Astrocyte of the cerebellum (primary cell): ENCODE measurements around the gene EBI3.

ENCODE experiments used
- DNase-seq: peaks from one replicate; pipeline ENCODE4 v3.0.0-alpha.2; 2011; ENCODE audit warnings: low read depth
- H3K4me3 ChIP-seq: 2 replicates; pipeline ENCODE4 v1.5.1; 2011; ENCODE audit warnings: mild to moderate bottlenecking, low read depth, low read length, moderate library complexity
- in situ Hi-C: cut with HindIII; loops from 2 replicates; pipeline ENCODE4 v1.10.0; 2017; ENCODE audit warnings: low sequenced_read_pairs
- TF ChIP-seq, protein P1 (sequence below): IDR thresholded peaks from 2 replicates; pipeline ENCODE4 v1.5.1; 2012; ENCODE audit warnings: low read length, low read depth, moderate library complexity, mild to moderate bottlenecking; ENCODE audit errors: missing control alignments

The EBI3 gene

DNA sequence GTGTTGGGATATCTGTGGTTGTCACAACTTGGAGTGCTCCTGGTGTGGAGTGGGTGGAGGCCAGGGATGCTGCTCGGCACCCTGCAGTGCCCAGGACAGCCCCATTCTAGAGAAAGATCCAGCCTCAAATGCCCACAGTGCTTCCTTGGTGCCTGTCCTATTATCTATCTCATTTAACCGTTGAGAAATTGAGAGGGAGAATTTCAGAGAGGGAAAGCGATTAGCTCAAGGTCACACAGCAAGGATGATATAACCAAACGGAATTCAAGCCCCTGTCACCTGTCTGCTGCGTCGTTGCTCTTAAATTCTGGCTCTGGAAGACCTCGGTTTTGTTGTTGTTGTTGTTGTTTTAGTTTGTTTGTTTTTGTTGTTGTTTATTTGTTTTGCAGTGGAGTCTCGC lies 33.3 kb upstream of the EBI3 start:
- H3K4me3 ChIP-seq, result no peak overlapping the region
- DNase-seq, result no peak
- TF ChIP-seq, protein P1, sequence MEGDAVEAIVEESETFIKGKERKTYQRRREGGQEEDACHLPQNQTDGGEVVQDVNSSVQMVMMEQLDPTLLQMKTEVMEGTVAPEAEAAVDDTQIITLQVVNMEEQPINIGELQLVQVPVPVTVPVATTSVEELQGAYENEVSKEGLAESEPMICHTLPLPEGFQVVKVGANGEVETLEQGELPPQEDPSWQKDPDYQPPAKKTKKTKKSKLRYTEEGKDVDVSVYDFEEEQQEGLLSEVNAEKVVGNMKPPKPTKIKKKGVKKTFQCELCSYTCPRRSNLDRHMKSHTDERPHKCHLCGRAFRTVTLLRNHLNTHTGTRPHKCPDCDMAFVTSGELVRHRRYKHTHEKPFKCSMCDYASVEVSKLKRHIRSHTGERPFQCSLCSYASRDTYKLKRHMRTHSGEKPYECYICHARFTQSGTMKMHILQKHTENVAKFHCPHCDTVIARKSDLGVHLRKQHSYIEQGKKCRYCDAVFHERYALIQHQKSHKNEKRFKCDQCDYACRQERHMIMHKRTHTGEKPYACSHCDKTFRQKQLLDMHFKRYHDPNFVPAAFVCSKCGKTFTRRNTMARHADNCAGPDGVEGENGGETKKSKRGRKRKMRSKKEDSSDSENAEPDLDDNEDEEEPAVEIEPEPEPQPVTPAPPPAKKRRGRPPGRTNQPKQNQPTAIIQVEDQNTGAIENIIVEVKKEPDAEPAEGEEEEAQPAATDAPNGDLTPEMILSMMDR, result no peak
- in situ Hi-C loops, result no loop called here

DNA sequence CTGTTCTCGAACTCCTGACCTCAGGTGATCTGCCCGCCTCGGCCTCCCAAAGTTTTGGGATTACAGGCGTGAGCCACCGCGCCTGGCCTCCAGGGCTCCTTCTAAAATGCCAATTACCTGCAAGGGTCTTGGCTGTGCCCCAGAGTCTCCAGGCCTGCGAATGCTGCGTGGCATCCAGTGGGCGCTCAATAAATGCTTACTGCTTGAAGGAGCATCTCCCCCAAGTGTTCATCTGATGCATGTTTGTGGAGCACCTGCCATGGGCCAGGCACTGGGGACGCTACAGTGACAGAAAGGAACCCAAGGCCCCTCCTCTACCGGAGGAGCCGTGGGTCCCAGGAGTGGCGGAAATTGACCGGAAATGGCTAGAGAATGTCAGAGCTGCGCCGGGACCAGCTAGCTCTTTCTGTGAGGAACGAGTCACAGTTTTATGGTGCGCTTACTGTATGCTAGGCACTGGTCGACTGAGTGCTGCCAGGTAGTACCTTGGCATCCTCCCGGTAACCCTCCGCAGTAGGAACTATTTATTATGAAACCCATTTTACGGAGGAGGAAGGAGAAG lies 32.7 kb upstream of the EBI3 start:
- in situ Hi-C loops, result no loop called here

DNA sequence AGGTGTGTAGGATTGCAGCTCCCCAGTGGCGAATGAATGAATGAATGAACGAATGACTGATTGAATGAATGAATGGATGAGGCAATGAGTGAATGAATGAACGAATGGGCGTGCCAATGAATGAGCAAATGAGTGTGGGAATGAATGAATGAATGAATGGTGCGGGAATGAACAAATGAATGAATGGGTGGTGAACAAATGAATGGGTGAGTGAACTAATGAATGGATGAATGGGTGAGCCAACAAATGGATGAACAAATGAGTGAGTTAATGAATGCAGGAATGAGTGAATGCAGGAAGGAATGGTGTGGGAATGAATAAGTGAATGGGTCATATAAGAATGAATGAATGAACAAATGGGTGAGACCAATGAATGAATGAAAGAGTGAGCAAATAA lies 32.1 kb upstream of the EBI3 start:
- TF ChIP-seq, protein P1, result no peak
- in situ Hi-C loops, result no loop called here
- no peak overlapping the region for H3K4me3 ChIP-seq

More for the DNA sequence above, 32.7 kb upstream of the EBI3 start:
- DNase-seq, result no peak
- TF ChIP-seq, protein P1, result no peak
- H3K4me3 ChIP-seq, result no peak overlapping the region

DNA sequence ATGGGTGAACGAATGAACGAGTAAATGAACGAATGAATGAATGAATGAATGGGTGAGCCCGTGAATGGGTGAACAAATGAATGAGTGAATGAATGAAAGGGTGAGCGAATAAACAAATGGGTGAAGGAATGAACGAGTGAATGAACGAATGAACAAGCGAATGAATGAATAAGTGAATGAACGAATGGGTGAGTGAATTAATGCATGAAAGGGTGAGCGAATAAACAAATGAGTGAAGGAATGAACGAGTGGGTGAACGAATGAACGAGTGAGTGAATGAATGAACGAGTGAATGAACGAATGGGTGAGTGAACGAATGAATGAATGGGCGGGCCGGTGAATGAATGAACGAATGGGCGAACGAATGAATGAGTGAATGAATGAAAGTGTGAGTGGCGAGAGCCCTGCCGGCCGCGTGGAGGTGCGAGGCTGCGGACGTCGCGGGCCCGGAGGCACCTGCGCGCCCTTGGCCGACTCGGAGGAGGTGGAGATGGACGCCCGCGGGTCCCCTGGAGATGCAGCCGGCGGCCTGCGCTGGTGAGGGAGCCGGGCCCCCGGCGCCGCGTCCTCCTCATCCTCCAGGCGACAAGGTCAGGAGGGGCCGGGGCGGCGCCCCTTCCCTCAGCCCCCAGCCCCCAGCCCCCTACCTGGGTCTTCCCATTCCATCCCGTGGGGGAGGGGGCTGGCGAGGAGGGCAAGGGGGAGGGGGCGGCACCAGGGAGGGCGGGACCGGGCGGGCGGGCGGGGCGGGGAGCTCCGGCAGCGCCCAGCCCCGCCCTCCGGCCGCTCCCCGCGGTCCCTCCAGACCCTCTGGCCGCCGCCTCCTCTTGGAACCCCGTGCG lies 31.5 kb upstream of the EBI3 start:
- in situ Hi-C loops, result no loop called here
- TF ChIP-seq, protein P1, result no peak
- DNase-seq, result no peak
- no peak overlapping the region for H3K4me3 ChIP-seq

More for the DNA sequence above, 32.1 kb upstream of the EBI3 start:
- DNase-seq, result no peak

DNA sequence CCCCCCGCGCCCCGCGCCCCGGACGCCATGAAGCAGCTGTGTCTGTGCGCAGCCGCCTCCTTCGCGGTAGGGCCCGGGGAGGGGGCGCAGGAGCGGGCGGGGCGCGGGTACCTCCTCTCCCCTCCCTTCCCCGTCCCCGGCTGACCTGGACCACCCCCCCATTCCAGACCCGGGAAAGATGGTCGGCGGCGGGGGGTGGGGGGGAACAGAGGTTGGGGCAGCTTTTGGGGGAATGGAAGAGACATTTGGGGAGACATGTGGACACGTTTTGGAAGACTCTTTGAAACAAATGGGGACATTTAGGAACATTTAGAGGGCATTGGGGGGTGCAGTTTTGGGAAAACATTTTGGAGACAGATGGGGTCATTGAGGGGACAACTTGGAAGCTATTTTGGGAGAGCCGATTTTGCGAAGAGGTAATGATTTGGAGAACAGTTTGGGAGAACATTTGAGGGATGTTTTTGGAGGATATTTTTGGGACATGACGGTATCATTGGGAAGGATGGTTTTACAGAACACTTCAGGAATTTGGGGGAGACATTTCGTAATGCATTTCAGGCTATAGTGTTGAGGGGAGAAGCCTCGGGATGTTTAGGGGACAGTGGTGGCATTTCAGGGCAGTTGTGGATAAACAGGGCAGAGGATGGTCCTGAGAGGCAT lies 30.7 kb upstream of the EBI3 start:
- H3K4me3 ChIP-seq, result no peak overlapping the region
- DNase-seq, result no peak
- in situ Hi-C loops, result no loop called here
- TF ChIP-seq, protein P1, result no peak

DNA sequence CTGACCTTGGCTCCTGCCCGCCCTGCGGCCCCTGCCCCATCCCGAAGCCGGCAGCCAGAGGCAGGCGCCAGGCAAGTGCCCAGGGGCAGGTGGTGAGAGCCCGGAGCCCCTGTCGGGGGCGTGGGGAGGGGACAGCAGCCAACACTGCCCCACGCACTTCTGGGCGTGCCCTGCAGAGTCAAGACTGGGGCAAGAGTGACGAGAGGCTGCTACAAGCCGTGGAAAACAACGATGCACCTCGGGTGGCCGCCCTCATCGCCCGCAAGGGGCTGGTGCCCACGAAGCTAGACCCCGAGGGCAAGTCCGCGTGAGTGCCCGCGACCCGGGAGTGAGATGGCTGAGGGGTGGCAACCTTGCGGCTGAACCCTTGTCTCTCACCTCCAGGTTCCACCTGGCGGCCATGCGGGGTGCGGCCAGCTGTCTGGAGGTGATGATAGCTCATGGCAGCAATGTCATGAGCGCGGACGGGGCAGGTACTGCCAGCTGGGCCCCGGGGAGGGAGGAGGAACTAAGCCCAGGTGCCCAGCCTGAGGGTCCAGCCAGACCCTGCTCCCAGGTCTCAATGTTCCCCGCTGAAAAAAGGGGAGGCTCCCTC lies 29.5 kb upstream of the EBI3 start:
- in situ Hi-C loops, result loop anchor here (10.0 to 25.0 kb wide), 3 partner anchors 65 to 212 kb away; partner anchors contain the start of genes EEF2 and ZBTB7A
- no peak overlapping the region for H3K4me3 ChIP-seq
- TF ChIP-seq, protein P1, result no peak
- DNase-seq, result no peak
